ENCODE data around the gene CTNNA1. TPM values are rescaled to one million over a fixed set of nuclear protein-coding genes. Genes with fewer than 3 reads are reported as not detected.
"Not testable (repeated sequence)": the region's sequence is repeated elsewhere in the genome, so short reads cannot be mapped to it uniquely, and the experiment has no call there.

CTNNA1 gene
- total and polyA plus RNA-seq, 4 donors = 208 to 295 (median 253) TPM

- 2% methylated on average over 50 of the region's 58 CpGs for WGBS (ENCODE audit: insufficient coverage)
- Histone ChIP-seq H3K9me3 (ENCODE audit: control insufficient read depth, insufficient read depth, low read length) (no peaks in the 10 kb centered on the region), H3K36me3 (ENCODE audit: control insufficient read depth, insufficient read depth, low read length) (peaks cover 6% of the 10 kb centered on the region), H3K4me3 (ENCODE audit: low read depth, low read length) (peak overlapping the region; percentile 84), H3K27ac (ENCODE audit: low read depth, low read length) (peak overlapping the region; percentile 95), H3K27me3 (ENCODE audit: control insufficient read depth, insufficient read depth, low read length) (peaks cover 8% of the 10 kb centered on the region), H3K4me1 (ENCODE audit: control insufficient read depth, insufficient read depth, low read length) (peaks cover 18% of the 10 kb centered on the region)
- peak; percentile 42 to 90 (median 53) for DNase-seq (ENCODE audit: low read depth in 4 of 6, low spot score in 6 of 6)
Measured at GRCh38 chr5:138753794-138754698, 821 bp downstream of the CTNNA1 start.

GRCh38 chr5:138754699-138755057 is 1.5 kb downstream of the CTNNA1 start:
- no peak for DNase-seq (ENCODE audit: low read depth in 4 of 6, low spot score in 6 of 6)
- Histone ChIP-seq H3K4me1 (ENCODE audit: control insufficient read depth, insufficient read depth, low read length) (peaks cover 18% of the 10 kb centered on the region), H3K36me3 (ENCODE audit: control insufficient read depth, insufficient read depth, low read length) (peaks cover 6% of the 10 kb centered on the region), H3K27ac (ENCODE audit: low read depth, low read length) (peak overlapping the region; percentile 95), H3K4me3 (ENCODE audit: low read depth, low read length) (peak overlapping the region; percentile 84), H3K9me3 (ENCODE audit: control insufficient read depth, insufficient read depth, low read length) (no peaks in the 10 kb centered on the region), H3K27me3 (ENCODE audit: control insufficient read depth, insufficient read depth, low read length) (peaks cover 8% of the 10 kb centered on the region)
- 89% methylated on average over 11 of the region's 14 CpGs for WGBS (ENCODE audit: insufficient coverage)

GRCh38 chr5:138755084-138755748 is 2.0 kb downstream of the CTNNA1 start:
- Histone ChIP-seq H3K9me3 (ENCODE audit: control insufficient read depth, insufficient read depth, low read length) (no peaks in the 10 kb centered on the region), H3K27me3 (ENCODE audit: control insufficient read depth, insufficient read depth, low read length) (peaks cover 8% of the 10 kb centered on the region), H3K27ac (ENCODE audit: low read depth, low read length) (no peak overlapping the region), H3K36me3 (ENCODE audit: control insufficient read depth, insufficient read depth, low read length) (peaks cover 6% of the 10 kb centered on the region), H3K4me1 (ENCODE audit: control insufficient read depth, insufficient read depth, low read length) (peaks cover 18% of the 10 kb centered on the region), H3K4me3 (ENCODE audit: low read depth, low read length) (no peak overlapping the region)
- no peak for DNase-seq (ENCODE audit: low read depth in 4 of 6, low spot score in 6 of 6)
- WGBS (ENCODE audit: insufficient coverage) = 100% methylated on average over 2 of the region's 5 CpGs

GRCh38 chr5:138757061-138757776 is 4.0 kb downstream of the CTNNA1 start:
- 98% methylated on average over 5 of the region's 6 CpGs for WGBS (ENCODE audit: insufficient coverage)
- DNase-seq (ENCODE audit: low read depth in 4 of 6, low spot score in 6 of 6) = no peak
- peaks cover 22% of the 10 kb centered on the region for H3K4me1 ChIP-seq (ENCODE audit: control insufficient read depth, insufficient read depth, low read length)

GRCh38 chr5:138760448-138761110 is 7.4 kb downstream of the CTNNA1 start:
- Histone ChIP-seq H3K9me3 (ENCODE audit: control insufficient read depth, insufficient read depth, low read length) (no peaks in the 10 kb centered on the region), H3K36me3 (ENCODE audit: control insufficient read depth, insufficient read depth, low read length) (peaks cover 6% of the 10 kb centered on the region), H3K27ac (ENCODE audit: low read depth, low read length) (no peak overlapping the region), H3K4me1 (ENCODE audit: control insufficient read depth, insufficient read depth, low read length) (peaks cover 4% of the 10 kb centered on the region), H3K27me3 (ENCODE audit: control insufficient read depth, insufficient read depth, low read length) (no peaks in the 10 kb centered on the region), H3K4me3 (ENCODE audit: low read depth, low read length) (no peak overlapping the region)
- 80% methylated on average over 3 of the region's 11 CpGs for WGBS (ENCODE audit: insufficient coverage)
- DNase-seq (ENCODE audit: low read depth in 4 of 6, low spot score in 6 of 6) = no peak

More at GRCh38 chr5:138757061-138757776, 4.0 kb downstream of the CTNNA1 start:
- Histone ChIP-seq H3K27me3 (ENCODE audit: control insufficient read depth, insufficient read depth, low read length) (peaks cover 8% of the 10 kb centered on the region), H3K36me3 (ENCODE audit: control insufficient read depth, insufficient read depth, low read length) (peaks cover 6% of the 10 kb centered on the region), H3K27ac (ENCODE audit: low read depth, low read length) (no peak overlapping the region), H3K4me3 (ENCODE audit: low read depth, low read length) (no peak overlapping the region), H3K9me3 (ENCODE audit: control insufficient read depth, insufficient read depth, low read length) (no peaks in the 10 kb centered on the region)

- not testable (repeated sequence) for H3K9me3 ChIP-seq (ENCODE audit: control insufficient read depth, insufficient read depth, low read length); H3K27ac ChIP-seq (ENCODE audit: low read depth, low read length)
Measured at GRCh38 chr5:138761115-138761514, 7.9 kb downstream of the CTNNA1 start.

GRCh38 chr5:138761670-138762069 is 8.4 kb downstream of the CTNNA1 start:
- not testable (repeated sequence) for H3K36me3 ChIP-seq (ENCODE audit: control insufficient read depth, insufficient read depth, low read length); H3K27me3 ChIP-seq (ENCODE audit: control insufficient read depth, insufficient read depth, low read length); H3K4me1 ChIP-seq (ENCODE audit: control insufficient read depth, insufficient read depth, low read length); H3K9me3 ChIP-seq (ENCODE audit: control insufficient read depth, insufficient read depth, low read length); DNase-seq (ENCODE audit: low read depth in 4 of 6, low spot score in 6 of 6); H3K27ac ChIP-seq (ENCODE audit: low read depth, low read length); H3K4me3 ChIP-seq (ENCODE audit: low read depth, low read length)
- 76% methylated on average over 6 of the region's 6 CpGs for WGBS (ENCODE audit: insufficient coverage)

More at GRCh38 chr5:138761115-138761514, 7.9 kb downstream of the CTNNA1 start:
- DNase-seq (ENCODE audit: low read depth in 4 of 6, low spot score in 6 of 6); H3K27me3 ChIP-seq (ENCODE audit: control insufficient read depth, insufficient read depth, low read length); H3K36me3 ChIP-seq (ENCODE audit: control insufficient read depth, insufficient read depth, low read length); H3K4me1 ChIP-seq (ENCODE audit: control insufficient read depth, insufficient read depth, low read length); H3K4me3 ChIP-seq (ENCODE audit: low read depth, low read length): not testable (repeated sequence)
- 93% methylated on average over 7 of the region's 7 CpGs for WGBS (ENCODE audit: insufficient coverage)

- Histone ChIP-seq H3K9me3 (ENCODE audit: control insufficient read depth, insufficient read depth, low read length) (no peaks in the 10 kb centered on the region), H3K36me3 (ENCODE audit: control insufficient read depth, insufficient read depth, low read length) (peaks cover 6% of the 10 kb centered on the region), H3K27me3 (ENCODE audit: control insufficient read depth, insufficient read depth, low read length) (no peaks in the 10 kb centered on the region), H3K4me1 (ENCODE audit: control insufficient read depth, insufficient read depth, low read length) (peaks cover 4% of the 10 kb centered on the region), H3K4me3 (ENCODE audit: low read depth, low read length) (no peak overlapping the region), H3K27ac (ENCODE audit: low read depth, low read length) (no peak overlapping the region)
- WGBS (ENCODE audit: insufficient coverage) = no CpG with 5 or more reads among the region's 1 CpG
- DNase-seq (ENCODE audit: low read depth in 4 of 6, low spot score in 6 of 6) = no peak
Measured at GRCh38 chr5:138762110-138762509, 8.9 kb downstream of the CTNNA1 start.
